Measurements from ENCODE around the gene ANKDD1B. TPM values are rescaled to one million over a fixed set of nuclear protein-coding genes. Genes with fewer than 3 reads are reported as not detected.
"Not testable (repeated sequence)": the region's sequence is repeated elsewhere in the genome, so short reads cannot be mapped to it uniquely, and the experiment has no call there.

Gene ANKDD1B
- 2.3 TPM for total RNA-seq

GRCh38 chr5:75611311-75612225, at the start of gene ANKDD1B:
Gene ANKDD1B (plus strand): TSS chr5:75611453. CDS start chr5:75611635, 182 bp downstream.
- peak; percentile 55 for DNase-seq

- not testable (repeated sequence) for DNase-seq
These were observed 45.1 kb upstream of the ANKDD1B start for GRCh38 chr5:75565991-75566709.

GRCh38 chr5:75566710-75567309, 44.4 kb upstream of the ANKDD1B start:
- DNase-seq, result peak; percentile 59

GRCh38 chr5:75567710-75568109, 43.5 kb upstream of the ANKDD1B start:
- DNase-seq, result no peak

GRCh38 chr5:75568202-75568601, 43.1 kb upstream of the ANKDD1B start:
- DNase-seq, result no peak

GRCh38 chr5:75571547-75571946, 39.7 kb upstream of the ANKDD1B start:
- DNase-seq, result no peak

- peak; percentile 29 for DNase-seq
These were observed 36.5 kb upstream of the ANKDD1B start for GRCh38 chr5:75574791-75575190.

GRCh38 chr5:75578280-75578679, 33.0 kb upstream of the ANKDD1B start:
- not testable (repeated sequence) for DNase-seq

GRCh38 chr5:75584641-75585040, 26.6 kb upstream of the ANKDD1B start:
- DNase-seq, result no peak

GRCh38 chr5:75588666-75589065, 22.6 kb upstream of the ANKDD1B start:
- DNase-seq, result no peak

GRCh38 chr5:75600535-75600934, 10.7 kb upstream of the ANKDD1B start:
- no peak for DNase-seq

GRCh38 chr5:75601567-75601966, 9.7 kb upstream of the ANKDD1B start:
- no peak for DNase-seq

- no peak for DNase-seq
These were observed 9.3 kb upstream of the ANKDD1B start for GRCh38 chr5:75601996-75602395.

- no peak for DNase-seq
These were observed 7.9 kb upstream of the ANKDD1B start for GRCh38 chr5:75603371-75603770.

- DNase-seq, result no peak
These were observed 7.4 kb upstream of the ANKDD1B start for GRCh38 chr5:75603821-75604220.

GRCh38 chr5:75607341-75607740, 3.9 kb upstream of the ANKDD1B start:
- not testable (repeated sequence) for DNase-seq

GRCh38 chr5:75608870-75609269, 2.4 kb upstream of the ANKDD1B start:
- DNase-seq, result no peak

GRCh38 chr5:75610201-75610600, 1.1 kb upstream of the ANKDD1B start:
- DNase-seq, result no peak

- peak; percentile 30 for DNase-seq
These were observed 368 bp upstream of the ANKDD1B start for GRCh38 chr5:75610859-75611310.

- no peak for DNase-seq
These were observed 945 bp downstream of the ANKDD1B start for GRCh38 chr5:75612226-75612569.

GRCh38 chr5:75612901-75613300, 1.6 kb downstream of the ANKDD1B start:
- DNase-seq, result no peak

GRCh38 chr5:75614176-75614575, 2.9 kb downstream of the ANKDD1B start:
- no peak for DNase-seq

- DNase-seq, result peak; percentile 21
These were observed 5.2 kb downstream of the ANKDD1B start for GRCh38 chr5:75616371-75616881.
